ENCODE measurements around the gene STPG2. TPM values are rescaled to one million over a fixed set of nuclear protein-coding genes. Genes with fewer than 3 reads are reported as not detected.
"Not testable (repeated sequence)": the region's sequence is repeated elsewhere in the genome, so short reads cannot be mapped to it uniquely, and the experiment has no call there.

The STPG2 gene
- polyA plus RNA-seq, 4 donors, result 0.08 to 0.67 (median 0.48) TPM

DNA sequence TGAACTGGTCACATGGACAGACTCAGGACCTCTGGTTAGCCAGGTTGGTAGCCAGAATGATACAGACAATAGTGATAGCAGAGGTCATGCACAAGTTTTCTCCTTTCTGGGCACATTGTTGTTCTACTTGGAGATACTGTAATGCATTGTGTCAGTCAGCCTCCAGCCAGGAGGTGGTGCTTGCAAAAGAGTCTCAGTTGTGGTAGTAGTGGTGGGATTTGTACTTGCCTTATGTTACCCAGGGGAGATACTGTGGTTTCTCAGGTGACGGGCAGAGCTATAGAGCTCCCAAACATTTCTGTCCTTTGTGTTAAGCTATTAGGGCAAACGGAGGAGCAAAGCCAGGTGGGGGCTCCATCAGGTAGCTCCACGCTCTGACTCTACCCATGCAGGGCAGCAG is 190.5 kb downstream of the STPG2 start:
- no peak for DNase-seq (ENCODE audit: low read depth in 4 of 4, low spot score in 3 of 4)

DNA sequence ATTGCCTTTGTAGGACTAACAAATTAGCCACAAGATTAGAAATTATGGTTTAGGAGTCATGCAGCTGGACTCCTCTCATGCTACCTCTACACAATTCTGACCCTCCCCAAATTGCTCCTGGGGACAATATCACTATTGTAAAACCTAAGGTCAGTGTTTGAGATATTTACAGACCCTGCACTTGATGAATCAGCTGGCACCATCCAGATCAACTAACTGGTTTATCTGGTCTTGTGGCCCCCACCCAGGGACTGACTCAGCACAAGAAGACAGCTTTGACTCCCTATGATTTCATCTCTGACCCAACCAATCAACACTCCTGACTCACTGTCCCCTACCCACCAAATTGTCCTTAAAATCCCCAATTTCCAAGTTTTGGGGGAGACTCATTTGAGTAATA is 192.4 kb downstream of the STPG2 start:
- DNase-seq (ENCODE audit: low read depth in 4 of 4, low spot score in 3 of 4), result no peak

DNA sequence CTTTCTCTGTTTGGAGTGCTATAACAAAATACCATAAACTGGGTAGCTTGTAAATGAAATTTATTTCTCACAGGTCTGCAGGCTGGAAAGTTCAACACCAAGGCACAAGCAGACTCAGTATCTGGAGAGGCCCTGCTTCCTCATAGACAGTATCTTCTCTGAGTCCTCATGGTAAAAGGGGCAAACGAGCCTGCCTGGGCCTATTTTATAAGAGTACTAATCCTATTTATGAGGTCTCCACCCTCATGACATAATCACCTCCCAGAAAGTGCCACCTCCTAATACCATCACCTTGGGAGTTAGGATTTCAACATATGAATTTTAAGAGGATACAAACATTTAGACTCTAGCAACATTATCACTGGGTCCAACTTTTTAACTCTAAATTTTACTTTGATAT is 200.3 kb downstream of the STPG2 start:
- DNase-seq (ENCODE audit: low read depth in 4 of 4, low spot score in 3 of 4), result no peak

DNA sequence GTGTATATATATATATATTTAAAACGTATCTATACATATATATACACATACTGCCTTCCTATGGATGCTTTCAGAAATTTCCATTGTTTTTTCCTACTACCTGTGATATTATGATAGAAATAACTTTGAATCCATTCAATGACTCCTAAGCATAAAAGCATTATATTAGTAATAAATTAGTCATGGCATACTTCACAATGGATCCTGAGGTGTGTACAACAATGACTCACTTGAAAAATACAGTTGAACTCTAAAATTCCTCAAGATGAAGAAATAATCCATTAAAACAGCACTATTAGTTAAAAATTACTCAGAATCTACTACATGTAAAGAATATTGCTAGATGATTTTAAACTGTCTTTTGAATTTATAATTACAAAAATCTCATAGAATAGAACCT is 201.1 kb downstream of the STPG2 start:
- DNase-seq (ENCODE audit: low read depth in 4 of 4, low spot score in 3 of 4), result no peak

DNA sequence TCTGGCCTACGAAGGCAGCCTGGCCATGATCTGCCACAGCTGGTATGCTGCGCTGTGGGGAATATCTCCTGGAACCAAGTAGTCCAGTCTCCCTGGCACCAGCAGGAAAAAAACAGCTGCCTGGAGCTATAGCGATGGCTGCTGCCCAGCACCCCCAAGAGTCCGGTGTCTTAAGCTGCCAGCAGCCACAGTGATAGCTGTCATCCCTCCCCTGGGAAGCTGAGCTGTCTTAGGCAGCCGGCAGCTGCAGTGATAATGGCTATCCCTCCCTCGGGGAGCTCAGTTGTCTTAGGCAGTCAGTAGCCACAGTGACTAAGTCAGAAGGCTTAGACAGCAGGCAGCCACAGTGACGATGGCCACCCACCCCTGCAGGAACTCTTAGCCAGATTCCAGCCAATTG is 205.1 kb downstream of the STPG2 start:
- no peak for DNase-seq (ENCODE audit: low read depth in 4 of 4, low spot score in 3 of 4)

DNA sequence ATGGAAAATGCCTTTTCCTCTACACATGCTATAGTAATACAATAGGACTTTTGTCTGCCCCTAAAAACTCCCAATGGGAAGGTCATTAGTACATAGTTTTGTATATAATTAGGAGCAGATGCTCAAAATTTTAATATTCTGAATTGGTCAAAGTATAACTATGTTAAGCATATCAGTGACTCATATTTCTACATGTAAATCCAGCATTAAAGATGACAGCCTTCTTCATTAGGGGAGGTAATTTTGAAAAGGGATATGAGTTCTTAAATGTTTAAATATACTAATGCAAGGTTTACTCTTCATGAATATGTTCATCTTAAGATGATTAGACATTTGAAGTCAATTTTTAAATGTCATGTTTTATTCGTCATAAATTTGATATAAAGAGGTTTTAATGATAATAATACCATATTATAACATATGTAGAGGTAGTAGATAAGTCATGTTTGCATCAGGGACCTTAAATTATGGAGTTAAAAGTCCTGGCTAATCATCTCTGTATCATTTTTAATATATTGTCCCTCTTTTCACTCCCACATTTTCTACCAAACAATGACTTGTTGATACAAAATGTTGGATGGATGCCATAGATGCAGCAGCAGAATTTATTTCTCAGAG is 218.8 kb downstream of the STPG2 start:
- no peak for DNase-seq (ENCODE audit: low read depth in 4 of 4, low spot score in 3 of 4)

DNA sequence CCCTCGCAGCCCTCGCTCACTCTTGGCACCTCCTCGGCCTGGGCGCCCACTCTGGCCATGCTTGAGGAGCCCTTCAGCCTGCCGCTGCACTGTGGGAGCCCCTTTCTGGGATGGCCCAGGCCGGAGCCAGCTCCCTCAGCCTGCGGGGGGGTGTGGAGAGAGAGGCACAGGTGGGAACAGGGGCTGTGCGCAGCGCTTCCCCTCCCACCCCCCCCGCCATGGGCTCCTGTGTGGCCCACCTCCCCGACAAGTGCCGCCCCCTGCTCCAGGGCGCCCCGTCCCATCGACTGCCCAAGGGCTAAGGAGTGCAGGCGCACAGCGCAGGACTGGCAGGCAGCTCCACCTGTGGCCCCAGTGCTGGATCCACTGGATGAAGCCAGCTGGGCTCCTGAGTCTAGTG is 220.2 kb downstream of the STPG2 start:
- DNase-seq (ENCODE audit: low read depth in 4 of 4, low spot score in 3 of 4), result no peak

DNA sequence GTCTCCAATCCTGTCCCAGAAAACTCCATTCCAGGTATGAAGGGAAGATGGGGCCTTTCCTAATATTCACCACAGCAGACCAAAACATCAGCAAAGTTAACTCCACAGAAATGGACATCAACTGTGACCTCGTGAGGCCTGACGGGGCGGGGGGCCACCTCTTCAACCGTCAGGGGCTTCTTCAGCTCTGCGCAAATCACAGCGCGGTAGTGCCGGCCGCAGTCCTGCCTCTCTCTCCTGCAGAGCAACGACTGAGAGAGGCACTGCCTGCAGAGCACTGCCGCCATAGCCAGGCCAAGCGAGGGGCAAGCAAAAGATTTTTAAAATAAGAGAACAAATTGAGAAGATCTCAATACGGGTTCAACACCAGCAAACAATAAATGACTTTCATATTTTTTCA is 226.2 kb downstream of the STPG2 start:
- DNase-seq (ENCODE audit: low read depth in 4 of 4, low spot score in 3 of 4), result no peak

DNA sequence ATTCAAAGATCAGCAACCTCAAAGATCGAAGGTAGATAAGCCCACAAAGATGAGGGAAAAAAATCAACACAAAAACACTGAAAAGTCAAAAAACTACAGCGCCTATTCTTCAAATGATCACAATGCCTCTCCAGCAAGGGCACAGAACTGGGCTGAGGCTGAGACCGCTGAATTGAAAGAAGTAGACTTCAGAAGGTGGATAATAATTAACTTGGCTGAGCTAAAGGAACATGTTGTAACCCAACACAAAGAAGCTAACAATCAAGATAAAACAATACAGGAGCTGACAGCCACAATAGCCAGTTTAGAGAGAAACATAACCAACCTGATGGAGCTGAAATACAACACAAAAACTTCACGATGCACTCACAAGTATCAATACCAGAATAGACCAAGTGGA is 231.1 kb downstream of the STPG2 start:
- DNase-seq (ENCODE audit: low read depth in 4 of 4, low spot score in 3 of 4), result no peak

DNA sequence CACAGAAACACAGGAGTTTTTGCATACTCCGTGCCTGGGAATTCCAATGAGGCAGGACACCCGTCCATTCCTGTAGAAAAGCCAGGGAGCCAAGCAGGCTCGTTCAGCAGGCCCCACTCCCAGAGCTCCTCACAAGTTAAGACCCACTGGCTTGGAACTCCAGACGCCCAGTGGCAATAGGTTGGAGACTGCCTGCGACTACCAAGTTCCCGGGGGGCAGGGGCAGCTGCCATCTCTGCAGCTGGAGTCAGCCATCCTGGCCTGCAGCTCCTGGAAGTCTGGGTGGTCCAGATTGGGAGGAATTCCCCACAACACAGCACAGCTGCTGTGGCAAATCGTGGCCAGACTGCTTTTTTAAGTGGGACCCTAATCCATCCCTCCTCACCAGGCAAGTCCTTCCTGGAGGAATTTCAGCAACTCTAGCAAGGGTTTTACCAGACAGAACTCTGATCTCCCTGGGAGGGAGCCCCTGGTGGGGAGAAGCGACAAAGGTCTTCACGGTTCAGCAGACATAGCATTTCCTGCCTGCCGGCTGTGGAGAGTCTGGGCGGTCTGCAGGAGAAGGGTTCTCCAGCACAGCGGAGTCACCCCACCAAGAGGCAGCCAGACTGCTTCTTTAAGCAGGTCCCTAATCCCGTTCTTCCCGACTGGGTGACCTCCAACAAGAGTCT is 231.9 kb downstream of the STPG2 start:
- DNase-seq (ENCODE audit: low read depth in 4 of 4, low spot score in 3 of 4), result no peak

DNA sequence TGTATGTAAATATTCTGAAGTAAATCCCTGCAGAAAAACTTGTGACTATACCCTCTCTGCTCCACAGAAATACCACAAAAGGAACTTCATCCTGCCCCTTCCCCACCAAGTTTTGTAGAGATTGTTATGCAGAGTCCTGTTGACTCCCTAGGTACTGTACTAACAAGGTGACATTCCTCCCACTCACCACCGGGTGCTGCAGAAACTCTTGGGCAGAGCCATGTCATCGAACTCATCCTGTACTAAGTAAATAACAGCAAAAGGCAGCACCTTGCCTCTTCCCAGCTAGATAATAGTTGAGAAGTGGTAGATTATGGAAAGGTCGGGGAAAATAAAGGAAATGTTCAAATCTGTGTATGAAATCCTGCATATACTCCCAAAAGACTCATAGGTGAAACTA is 233.3 kb downstream of the STPG2 start:
- DNase-seq (ENCODE audit: low read depth in 4 of 4, low spot score in 3 of 4), result no peak

DNA sequence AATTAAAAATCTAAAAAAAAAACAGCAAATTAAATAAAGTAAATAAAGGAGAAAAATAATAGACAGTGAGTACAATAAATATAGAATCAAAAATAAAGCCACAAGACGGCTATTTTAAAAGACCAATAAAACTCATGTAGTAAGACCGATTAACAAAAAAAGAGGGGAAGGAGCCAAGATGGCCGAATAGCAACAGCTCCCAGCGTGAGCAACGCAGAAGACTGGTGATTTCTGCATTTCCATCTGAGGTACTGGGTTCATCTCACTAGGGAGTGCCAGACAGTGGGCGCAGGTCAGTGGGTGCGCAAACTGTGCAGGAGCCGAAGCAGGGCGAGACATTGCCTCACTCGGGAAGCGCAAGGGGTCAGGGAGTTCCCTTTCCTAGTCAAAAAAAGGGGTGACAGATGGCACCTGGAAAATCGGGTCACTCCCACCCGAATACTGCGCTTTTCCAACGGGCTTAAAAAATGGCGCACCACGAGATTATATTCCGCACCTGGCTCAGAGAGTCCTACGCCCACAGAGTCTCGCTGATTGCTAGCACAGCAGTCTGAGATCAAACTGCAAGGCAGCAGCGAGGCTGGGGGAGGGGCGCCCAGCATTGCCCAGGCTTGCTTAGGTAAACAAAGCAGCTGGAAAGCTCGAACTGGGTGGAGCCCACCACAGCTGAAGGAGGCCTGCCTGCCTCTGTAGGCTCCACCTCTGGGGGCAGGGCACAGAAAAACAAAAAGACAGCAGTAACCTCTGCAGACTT is 239.7 kb downstream of the STPG2 start:
- not testable (repeated sequence) for DNase-seq (ENCODE audit: low read depth in 4 of 4, low spot score in 3 of 4)

DNA sequence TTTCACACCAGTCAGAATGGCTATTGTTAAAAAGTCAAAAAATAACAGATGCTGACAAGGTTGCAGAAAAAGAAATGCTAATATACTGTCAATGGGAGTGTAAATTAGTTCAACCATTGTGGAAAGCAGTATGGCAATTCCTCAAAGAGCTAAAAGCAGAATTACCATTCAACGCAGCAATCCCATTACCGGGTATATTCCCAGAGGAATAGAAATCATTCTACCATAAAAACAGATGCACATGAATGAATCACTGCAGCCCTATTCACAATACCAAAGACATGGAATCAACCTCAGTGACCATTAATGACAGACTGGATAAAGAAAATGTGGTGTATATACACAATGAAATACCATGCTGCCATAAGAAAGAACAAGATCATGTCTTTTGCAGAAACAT is 243.0 kb downstream of the STPG2 start:
- no peak for DNase-seq (ENCODE audit: low read depth in 4 of 4, low spot score in 3 of 4)

DNA sequence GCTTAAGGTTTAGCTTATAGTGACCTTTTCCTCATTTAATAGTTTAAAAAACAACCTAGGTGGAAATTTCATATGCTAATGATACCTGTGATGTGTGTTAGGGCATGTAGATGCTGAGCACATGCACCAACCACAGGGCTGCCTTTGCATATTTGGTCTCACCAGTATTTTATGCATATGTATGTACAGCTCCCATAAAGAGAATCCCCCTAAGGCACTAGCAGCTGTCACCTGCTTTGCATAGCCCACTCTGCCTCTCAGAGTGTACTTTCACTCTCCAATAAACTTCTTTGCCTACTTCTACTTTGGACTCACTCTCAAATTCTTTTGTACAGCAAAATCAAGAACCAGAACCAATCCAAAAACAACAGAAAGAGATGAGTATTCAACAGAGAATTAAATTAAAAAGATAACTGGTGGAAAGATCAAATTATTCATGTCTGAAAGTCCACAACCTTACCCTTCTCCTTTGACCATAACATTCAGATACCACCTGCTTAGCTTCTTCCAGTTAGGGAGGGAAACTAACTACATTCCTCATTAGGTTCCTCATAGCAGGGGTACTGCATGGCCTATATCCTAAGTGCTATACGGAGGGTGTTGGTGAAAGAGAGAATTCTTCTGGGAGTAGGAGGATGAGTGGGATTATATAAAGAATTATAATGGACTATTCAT is 250.5 kb downstream of the STPG2 start:
- no peak for DNase-seq (ENCODE audit: low read depth in 4 of 4, low spot score in 3 of 4)

DNA sequence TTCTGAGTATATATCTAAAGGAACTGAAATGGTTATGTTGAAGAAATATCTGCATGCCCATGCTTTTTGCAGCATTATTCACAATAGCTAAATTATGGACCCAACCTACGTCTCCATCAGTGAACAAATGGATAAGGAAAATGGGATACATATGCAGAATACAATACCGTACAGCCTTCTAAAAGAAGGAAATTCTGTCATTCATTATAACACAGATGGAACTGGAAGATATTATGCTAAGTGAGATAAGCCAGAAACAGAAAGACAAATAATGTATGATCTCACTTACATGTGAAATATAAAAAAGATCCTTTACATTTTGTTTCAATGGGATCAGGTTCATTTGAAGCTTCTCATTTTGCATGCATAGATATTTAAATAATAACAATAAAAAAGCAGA is 263.3 kb downstream of the STPG2 start:
- DNase-seq (ENCODE audit: low read depth in 4 of 4, low spot score in 3 of 4), result no peak

DNA sequence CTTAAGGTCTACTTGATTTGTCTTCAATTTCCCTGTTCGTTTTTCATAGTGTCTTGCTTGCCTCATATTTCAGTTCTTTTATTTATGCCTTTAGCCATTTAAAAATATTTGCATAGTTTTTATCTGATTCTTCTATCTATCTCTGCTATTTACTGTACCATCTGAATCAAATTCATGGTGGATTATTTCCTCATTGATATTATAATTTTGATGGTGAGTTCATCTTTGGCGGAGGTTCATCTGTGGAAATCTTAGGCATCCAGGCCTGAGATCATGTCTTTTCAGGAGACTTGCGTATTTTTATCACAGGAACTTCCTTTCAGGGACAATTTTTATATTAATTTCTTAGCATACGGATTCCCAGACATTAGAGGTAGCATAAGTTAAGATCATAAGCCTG is 275.2 kb downstream of the STPG2 start:
- no peak for DNase-seq (ENCODE audit: low read depth in 4 of 4, low spot score in 3 of 4)

DNA sequence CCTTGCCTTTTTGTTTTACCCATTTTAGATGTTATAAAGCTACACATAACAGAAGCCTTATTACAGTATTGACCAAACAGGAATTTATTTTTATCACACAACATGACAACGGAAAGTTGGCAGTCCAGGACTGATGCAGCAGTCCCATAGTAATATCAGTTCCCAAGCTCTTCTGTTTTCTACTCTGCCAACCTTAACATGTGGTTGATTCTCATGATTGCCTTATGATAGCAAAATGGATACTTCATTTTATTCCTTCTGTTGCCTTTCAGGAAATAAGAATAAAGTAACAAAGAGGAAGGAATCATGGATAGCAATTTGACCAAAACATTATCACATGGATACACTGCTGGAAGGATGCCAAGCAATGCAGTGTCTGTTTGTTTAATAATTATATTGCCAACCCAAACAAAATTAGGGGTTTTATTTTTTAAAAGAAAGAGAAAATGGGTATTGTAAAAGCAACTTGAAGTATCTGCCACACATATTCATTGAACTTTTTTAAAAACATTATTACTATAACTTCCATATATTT is 275.7 kb downstream of the STPG2 start:
- no peak for DNase-seq (ENCODE audit: low read depth in 4 of 4, low spot score in 3 of 4)

DNA sequence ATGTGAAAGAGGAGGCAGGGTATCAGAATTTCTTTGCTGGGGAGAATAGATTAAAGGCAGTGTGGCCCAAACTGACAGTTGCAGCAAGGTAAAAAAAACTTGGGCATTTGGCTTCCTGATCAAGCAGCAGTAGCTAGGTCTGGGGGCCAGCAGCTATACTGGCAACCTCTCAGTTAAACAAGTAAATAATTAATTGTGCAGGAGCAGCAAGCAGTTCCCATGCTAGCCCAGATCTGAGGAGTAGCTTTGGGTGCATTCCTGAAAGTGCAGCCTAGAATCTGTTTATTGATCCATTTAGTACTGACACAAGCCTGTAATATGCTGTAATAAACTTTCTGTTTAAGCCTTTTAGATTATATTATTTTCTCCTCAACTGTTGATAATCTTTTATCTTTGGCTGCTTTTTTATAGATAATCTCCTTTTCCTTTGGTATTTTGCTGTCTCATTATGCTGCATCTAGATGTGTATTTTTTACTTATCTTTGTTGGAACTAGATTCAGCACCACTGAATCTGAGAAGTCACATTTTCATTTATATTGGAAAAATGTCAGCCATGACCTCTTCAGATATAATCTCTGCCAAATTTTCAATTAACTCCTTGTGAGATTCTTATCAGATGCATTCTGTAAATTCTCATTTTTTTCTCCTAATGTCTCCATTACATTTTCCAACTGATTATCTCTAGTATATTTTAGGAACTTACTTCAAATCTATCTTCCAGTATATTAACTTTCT is 276.3 kb downstream of the STPG2 start:
- peak in 2 of 4 donors; percentile 5 to 11 for DNase-seq (ENCODE audit: low read depth in 4 of 4, low spot score in 3 of 4)

DNA sequence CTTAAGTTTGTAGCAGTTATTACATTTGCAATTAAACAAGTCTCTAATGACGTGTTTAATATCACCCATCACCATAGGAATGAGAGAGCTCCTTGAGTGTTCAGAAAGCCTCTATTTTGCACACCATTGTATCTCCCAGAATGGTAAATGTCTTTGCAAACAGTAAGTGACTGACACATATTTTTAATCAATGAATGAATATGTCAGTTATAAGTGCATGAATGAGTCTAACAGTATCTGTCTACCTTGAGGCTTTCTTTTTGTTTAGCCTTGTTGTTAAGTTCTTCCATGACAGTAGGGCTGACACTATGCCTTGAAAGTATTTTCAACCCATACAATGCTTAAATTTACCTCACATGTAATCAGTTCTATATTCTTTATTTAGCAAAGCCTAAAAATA is 292.2 kb downstream of the STPG2 start:
- no peak for DNase-seq (ENCODE audit: low read depth in 4 of 4, low spot score in 3 of 4)

DNA sequence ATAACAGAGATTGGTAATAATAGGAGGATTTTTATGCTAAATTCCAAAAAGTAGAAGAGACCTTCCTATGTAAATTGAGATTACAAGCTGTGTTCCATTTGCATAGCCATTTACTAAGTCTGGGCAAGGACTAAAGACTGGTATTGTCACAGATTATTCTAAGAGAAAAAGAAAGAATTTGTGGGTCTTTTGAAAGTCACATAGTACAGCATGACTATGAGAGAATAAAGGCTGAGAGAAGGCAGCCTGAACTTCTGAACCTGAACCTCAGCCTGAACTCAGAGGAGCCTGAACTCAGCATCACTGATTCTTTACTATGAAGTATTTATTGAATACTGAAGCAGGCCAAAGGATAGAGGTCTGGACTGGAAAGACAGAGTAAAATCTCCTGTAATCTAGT is 297.5 kb downstream of the STPG2 start:
- DNase-seq (ENCODE audit: low read depth in 4 of 4, low spot score in 3 of 4), result no peak

DNA sequence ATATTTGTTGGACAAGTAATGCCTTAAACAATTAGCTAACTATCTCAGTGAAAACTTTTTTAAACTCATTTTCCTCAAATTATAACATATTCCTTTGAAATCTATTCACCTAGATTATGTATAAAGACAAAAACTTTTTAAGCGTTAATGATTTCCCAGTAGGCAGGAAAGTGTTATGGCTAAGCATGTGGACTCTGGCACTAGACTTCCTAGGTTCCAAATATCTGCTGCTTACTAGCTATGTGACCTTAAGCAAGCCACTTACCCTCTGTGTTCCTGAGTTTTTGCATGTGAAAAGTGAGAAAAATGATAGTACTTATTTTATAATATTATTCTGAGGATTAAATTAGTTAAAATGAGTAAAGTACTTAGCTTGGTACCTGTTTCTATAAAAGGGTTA is 301.8 kb downstream of the STPG2 start:
- DNase-seq (ENCODE audit: low read depth in 4 of 4, low spot score in 3 of 4), result no peak
